Inflammatory macrophage treated with lipopolysaccharide for 4 hours (primary cell): ENCODE results near the gene MGLL.

Source experiments
- DNase-seq: peaks from one replicate; pipeline ENCODE4 v3.0.0-alpha.2; 2020

MGLL gene

GRCh38 chr3:127751782-127752181 is 70.5 kb downstream of the MGLL start:
- no peak for DNase-seq

GRCh38 chr3:127751163-127751621 is 71.1 kb downstream of the MGLL start:
- no peak for DNase-seq

- DNase-seq = peak; percentile 97
Observed at GRCh38 chr3:127750226-127751031, 71.9 kb downstream of the MGLL start.

- DNase-seq = no peak
Observed at GRCh38 chr3:127749787-127750225, 72.5 kb downstream of the MGLL start.

- no peak for DNase-seq
Observed at GRCh38 chr3:127749361-127749760, 73.0 kb downstream of the MGLL start.

- no peak for DNase-seq
Observed at GRCh38 chr3:127748754-127749327, 73.5 kb downstream of the MGLL start.

- DNase-seq = no peak
Observed at GRCh38 chr3:127747751-127748521, 74.4 kb downstream of the MGLL start.

- no peak for DNase-seq
Observed at GRCh38 chr3:127747066-127747465, 75.2 kb downstream of the MGLL start.

GRCh38 chr3:127746400-127747057 is 75.8 kb downstream of the MGLL start:
- no peak for DNase-seq

GRCh38 chr3:127745656-127746399 is 76.5 kb downstream of the MGLL start:
- DNase-seq = no peak

GRCh38 chr3:127744875-127745274 is 77.4 kb downstream of the MGLL start:
- no peak for DNase-seq

- no peak for DNase-seq
Observed at GRCh38 chr3:127744253-127744815, 78.0 kb downstream of the MGLL start.

- DNase-seq = no peak
Observed at GRCh38 chr3:127743351-127744252, 78.7 kb downstream of the MGLL start.

GRCh38 chr3:127742580-127742979 is 79.7 kb downstream of the MGLL start:
- DNase-seq = no peak

- no peak for DNase-seq
Observed at GRCh38 chr3:127741690-127742089, 80.6 kb downstream of the MGLL start.

- no peak for DNase-seq
Observed at GRCh38 chr3:127741246-127741645, 81.1 kb downstream of the MGLL start.

GRCh38 chr3:127740136-127740915 is 82.0 kb downstream of the MGLL start:
- DNase-seq = no peak

GRCh38 chr3:127739347-127740135 is 82.8 kb downstream of the MGLL start:
- no peak for DNase-seq

GRCh38 chr3:127738192-127738840 is 84.0 kb downstream of the MGLL start:
- no peak for DNase-seq
